Prostate gland (tissue), 2 donors: ENCODE results near the gene SIK2.

ENCODE experiments used
- POLR2A ChIP-seq: fragments of 450-650 bp; IDR thresholded peaks from one replicate; pipeline ENCODE4 v1.6.1; 2016; ENCODE audit warnings: antibody characterized with exemption, mild to moderate bottlenecking
- POLR2AphosphoS5 ChIP-seq: sonication (generic); formaldehyde crosslinking; IDR thresholded peaks from one replicate; pipeline ENCODE4 v1.6.1; 2017; ENCODE audit warnings: antibody characterized with exemption
- TF ChIP-seq, protein P1 (sequence below), 4 experiments: fragments of 200-600 bp in 2 of 4; fragments of 450-650 bp in 2 of 4; sonication (generic) in 2 of 4; IDR thresholded peaks; 1 replicate in 3 of 4; 2 replicates in 1 of 4; pipeline ENCODE4 v1.5.1; 2016 to 2019; ENCODE audit warnings: antibody characterized with exemption in 4 of 4, mild to moderate bottlenecking in 2 of 4, moderate library complexity in 2 of 4

GRCh38 chr11:111639226-111639925, 37.1 kb downstream of the SIK2 start:
- TF ChIP-seq POLR2A (no peak), POLR2AphosphoS5 (no peak)
- TF ChIP-seq, protein P1, sequence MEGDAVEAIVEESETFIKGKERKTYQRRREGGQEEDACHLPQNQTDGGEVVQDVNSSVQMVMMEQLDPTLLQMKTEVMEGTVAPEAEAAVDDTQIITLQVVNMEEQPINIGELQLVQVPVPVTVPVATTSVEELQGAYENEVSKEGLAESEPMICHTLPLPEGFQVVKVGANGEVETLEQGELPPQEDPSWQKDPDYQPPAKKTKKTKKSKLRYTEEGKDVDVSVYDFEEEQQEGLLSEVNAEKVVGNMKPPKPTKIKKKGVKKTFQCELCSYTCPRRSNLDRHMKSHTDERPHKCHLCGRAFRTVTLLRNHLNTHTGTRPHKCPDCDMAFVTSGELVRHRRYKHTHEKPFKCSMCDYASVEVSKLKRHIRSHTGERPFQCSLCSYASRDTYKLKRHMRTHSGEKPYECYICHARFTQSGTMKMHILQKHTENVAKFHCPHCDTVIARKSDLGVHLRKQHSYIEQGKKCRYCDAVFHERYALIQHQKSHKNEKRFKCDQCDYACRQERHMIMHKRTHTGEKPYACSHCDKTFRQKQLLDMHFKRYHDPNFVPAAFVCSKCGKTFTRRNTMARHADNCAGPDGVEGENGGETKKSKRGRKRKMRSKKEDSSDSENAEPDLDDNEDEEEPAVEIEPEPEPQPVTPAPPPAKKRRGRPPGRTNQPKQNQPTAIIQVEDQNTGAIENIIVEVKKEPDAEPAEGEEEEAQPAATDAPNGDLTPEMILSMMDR (IDR thresholded peaks at IDR 0.05) = no peak
